GM18511 (cell line): Measurements from ENCODE around the gene TPM3.
A peak's percentile ranks its signal among the peaks of the same experiment; 100 is the strongest.
"Not testable (repeated sequence)": the region's sequence is repeated elsewhere in the genome, so short reads cannot be mapped to it uniquely, and the experiment has no call there.

Source experiments
- ATAC-seq: cut with Tn5 transposase; IDR thresholded peaks from one replicate; pipeline ENCODE4 v1.9.1; 2021; ENCODE audit warnings: mild to moderate bottlenecking, moderate library complexity; ENCODE audit not compliant: unreplicated experiment

The TPM3 gene

GRCh38 chr1:154170547-154171222, 21.2 kb downstream of the TPM3 start:
- no peak for ATAC-seq

GRCh38 chr1:154167461-154167860, 24.4 kb downstream of the TPM3 start:
- ATAC-seq: no peak

- no peak for ATAC-seq
Measured at GRCh38 chr1:154166207-154166606, 25.7 kb downstream of the TPM3 start.

GRCh38 chr1:154159554-154159953, 32.3 kb downstream of the TPM3 start:
- ATAC-seq: no peak

- peak; percentile 41 for ATAC-seq
Measured at GRCh38 chr1:154158307-154159125, 33.4 kb downstream of the TPM3 start.

GRCh38 chr1:154157520-154158306, 34.2 kb downstream of the TPM3 start:
- ATAC-seq: peak; percentile 84

GRCh38 chr1:154155251-154155650, 36.6 kb downstream of the TPM3 start:
- no peak for ATAC-seq

- ATAC-seq: no peak
Measured at GRCh38 chr1:154154534-154155191, 37.2 kb downstream of the TPM3 start, which contains the start of gene NUP210L. TSS of gene NUP210L (minus strand) at chr1:154155073.

- no peak for ATAC-seq
Measured at GRCh38 chr1:154154053-154154452, 37.8 kb downstream of the TPM3 start.

GRCh38 chr1:154151311-154151710, 40.6 kb downstream of the TPM3 start:
- no peak for ATAC-seq

GRCh38 chr1:154148807-154149206, 43.1 kb downstream of the TPM3 start:
- no peak for ATAC-seq

GRCh38 chr1:154147505-154147904, 44.4 kb downstream of the TPM3 start:
- ATAC-seq: not testable (repeated sequence)

GRCh38 chr1:154145986-154146385, 45.9 kb downstream of the TPM3 start:
- no peak for ATAC-seq

GRCh38 chr1:154142358-154142757, 49.5 kb downstream of the TPM3 start:
- no peak for ATAC-seq

GRCh38 chr1:154141240-154141639, 50.7 kb downstream of the TPM3 start:
- ATAC-seq: no peak

- ATAC-seq: no peak
Measured at GRCh38 chr1:154137888-154138287, 54.0 kb downstream of the TPM3 start.

- no peak for ATAC-seq
Measured at GRCh38 chr1:154133256-154133655, 58.6 kb downstream of the TPM3 start.

GRCh38 chr1:154129391-154129970, 62.4 kb downstream of the TPM3 start:
- ATAC-seq: no peak

GRCh38 chr1:154123205-154123604, 68.7 kb downstream of the TPM3 start:
- not testable (repeated sequence) for ATAC-seq

- ATAC-seq: no peak
Measured at GRCh38 chr1:154117642-154118041, 74.3 kb downstream of the TPM3 start.

GRCh38 chr1:154115180-154115579, 76.7 kb downstream of the TPM3 start:
- ATAC-seq: no peak
